ENCODE results near the gene TTC12. TPM values are rescaled to one million over a fixed set of nuclear protein-coding genes. Genes with fewer than 3 reads are reported as not detected.

TTC12 gene
- total and polyA plus RNA-seq, 2 of the 13 experiments (the other 11 are each of a cell fraction or from before 2014, with no cell fraction given): 5.4 to 11.6 TPM

DNA sequence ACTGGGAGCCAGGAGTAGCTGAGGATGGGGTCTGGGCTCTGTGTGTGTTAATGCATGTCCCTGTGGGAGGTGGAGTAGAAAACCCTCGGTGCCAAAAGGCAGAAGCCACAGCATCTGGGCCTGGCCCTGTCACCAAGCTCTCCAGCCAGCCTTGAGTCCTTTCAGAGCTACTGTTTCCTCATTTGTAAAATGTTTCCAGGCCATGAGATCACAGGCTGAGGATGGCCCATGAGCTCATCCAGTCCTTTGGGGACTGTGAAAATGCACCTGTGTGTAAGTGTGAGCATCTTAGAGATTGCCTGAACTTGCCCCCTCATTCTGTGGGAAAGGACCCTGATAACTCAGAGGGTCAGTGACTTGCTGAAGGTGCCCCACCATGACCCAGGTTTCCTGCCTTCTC is 82.3 kb downstream of the TTC12 start (continued):
- TF ChIP-seq, protein P1, sequence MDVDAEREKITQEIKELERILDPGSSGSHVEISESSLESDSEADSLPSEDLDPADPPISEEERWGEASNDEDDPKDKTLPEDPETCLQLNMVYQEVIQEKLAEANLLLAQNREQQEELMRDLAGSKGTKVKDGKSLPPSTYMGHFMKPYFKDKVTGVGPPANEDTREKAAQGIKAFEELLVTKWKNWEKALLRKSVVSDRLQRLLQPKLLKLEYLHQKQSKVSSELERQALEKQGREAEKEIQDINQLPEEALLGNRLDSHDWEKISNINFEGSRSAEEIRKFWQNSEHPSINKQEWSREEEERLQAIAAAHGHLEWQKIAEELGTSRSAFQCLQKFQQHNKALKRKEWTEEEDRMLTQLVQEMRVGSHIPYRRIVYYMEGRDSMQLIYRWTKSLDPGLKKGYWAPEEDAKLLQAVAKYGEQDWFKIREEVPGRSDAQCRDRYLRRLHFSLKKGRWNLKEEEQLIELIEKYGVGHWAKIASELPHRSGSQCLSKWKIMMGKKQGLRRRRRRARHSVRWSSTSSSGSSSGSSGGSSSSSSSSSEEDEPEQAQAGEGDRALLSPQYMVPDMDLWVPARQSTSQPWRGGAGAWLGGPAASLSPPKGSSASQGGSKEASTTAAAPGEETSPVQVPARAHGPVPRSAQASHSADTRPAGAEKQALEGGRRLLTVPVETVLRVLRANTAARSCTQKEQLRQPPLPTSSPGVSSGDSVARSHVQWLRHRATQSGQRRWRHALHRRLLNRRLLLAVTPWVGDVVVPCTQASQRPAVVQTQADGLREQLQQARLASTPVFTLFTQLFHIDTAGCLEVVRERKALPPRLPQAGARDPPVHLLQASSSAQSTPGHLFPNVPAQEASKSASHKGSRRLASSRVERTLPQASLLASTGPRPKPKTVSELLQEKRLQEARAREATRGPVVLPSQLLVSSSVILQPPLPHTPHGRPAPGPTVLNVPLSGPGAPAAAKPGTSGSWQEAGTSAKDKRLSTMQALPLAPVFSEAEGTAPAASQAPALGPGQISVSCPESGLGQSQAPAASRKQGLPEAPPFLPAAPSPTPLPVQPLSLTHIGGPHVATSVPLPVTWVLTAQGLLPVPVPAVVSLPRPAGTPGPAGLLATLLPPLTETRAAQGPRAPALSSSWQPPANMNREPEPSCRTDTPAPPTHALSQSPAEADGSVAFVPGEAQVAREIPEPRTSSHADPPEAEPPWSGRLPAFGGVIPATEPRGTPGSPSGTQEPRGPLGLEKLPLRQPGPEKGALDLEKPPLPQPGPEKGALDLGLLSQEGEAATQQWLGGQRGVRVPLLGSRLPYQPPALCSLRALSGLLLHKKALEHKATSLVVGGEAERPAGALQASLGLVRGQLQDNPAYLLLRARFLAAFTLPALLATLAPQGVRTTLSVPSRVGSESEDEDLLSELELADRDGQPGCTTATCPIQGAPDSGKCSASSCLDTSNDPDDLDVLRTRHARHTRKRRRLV (CRISPR knock-in tag; IDR thresholded peaks at IDR 0.05): no peak
- TF ChIP-seq, protein P2, sequence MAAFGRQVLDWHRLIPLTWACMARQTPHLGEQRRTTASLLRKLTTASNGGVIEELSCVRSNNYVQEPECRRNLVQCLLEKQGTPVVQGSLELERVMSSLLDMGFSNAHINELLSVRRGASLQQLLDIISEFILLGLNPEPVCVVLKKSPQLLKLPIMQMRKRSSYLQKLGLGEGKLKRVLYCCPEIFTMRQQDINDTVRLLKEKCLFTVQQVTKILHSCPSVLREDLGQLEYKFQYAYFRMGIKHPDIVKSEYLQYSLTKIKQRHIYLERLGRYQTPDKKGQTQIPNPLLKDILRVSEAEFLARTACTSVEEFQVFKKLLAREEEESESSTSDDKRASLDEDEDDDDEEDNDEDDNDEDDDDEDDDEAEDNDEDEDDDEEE (CRISPR knock-in tag; IDR thresholded peaks at IDR 0.05): no peak
- TF ChIP-seq, protein P3, sequence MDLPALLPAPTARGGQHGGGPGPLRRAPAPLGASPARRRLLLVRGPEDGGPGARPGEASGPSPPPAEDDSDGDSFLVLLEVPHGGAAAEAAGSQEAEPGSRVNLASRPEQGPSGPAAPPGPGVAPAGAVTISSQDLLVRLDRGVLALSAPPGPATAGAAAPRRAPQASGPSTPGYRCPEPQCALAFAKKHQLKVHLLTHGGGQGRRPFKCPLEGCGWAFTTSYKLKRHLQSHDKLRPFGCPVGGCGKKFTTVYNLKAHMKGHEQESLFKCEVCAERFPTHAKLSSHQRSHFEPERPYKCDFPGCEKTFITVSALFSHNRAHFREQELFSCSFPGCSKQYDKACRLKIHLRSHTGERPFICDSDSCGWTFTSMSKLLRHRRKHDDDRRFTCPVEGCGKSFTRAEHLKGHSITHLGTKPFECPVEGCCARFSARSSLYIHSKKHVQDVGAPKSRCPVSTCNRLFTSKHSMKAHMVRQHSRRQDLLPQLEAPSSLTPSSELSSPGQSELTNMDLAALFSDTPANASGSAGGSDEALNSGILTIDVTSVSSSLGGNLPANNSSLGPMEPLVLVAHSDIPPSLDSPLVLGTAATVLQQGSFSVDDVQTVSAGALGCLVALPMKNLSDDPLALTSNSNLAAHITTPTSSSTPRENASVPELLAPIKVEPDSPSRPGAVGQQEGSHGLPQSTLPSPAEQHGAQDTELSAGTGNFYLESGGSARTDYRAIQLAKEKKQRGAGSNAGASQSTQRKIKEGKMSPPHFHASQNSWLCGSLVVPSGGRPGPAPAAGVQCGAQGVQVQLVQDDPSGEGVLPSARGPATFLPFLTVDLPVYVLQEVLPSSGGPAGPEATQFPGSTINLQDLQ (CRISPR knock-in tag; IDR thresholded peaks at IDR 0.05): no peak
- TF ChIP-seq NAIF1 (CRISPR knock-in tag; IDR thresholded peaks at IDR 0.05; ENCODE audit: borderline replicate concordance): no peak
- no peak for TF ChIP-seq ONECUT2 (CRISPR knock-in tag; IDR thresholded peaks at IDR 0.05)
- no peak for TF ChIP-seq ADNP (CRISPR knock-in tag; IDR thresholded peaks at IDR 0.05)
- TF ChIP-seq, protein P4, sequence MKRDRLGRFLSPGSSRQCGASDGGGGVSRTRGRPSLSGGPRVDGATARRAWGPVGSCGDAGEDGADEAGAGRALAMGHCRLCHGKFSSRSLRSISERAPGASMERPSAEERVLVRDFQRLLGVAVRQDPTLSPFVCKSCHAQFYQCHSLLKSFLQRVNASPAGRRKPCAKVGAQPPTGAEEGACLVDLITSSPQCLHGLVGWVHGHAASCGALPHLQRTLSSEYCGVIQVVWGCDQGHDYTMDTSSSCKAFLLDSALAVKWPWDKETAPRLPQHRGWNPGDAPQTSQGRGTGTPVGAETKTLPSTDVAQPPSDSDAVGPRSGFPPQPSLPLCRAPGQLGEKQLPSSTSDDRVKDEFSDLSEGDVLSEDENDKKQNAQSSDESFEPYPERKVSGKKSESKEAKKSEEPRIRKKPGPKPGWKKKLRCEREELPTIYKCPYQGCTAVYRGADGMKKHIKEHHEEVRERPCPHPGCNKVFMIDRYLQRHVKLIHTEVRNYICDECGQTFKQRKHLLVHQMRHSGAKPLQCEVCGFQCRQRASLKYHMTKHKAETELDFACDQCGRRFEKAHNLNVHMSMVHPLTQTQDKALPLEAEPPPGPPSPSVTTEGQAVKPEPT (CRISPR knock-in tag; IDR thresholded peaks at IDR 0.05; ENCODE audit: low read depth): no peak
- TF ChIP-seq, protein P5, sequence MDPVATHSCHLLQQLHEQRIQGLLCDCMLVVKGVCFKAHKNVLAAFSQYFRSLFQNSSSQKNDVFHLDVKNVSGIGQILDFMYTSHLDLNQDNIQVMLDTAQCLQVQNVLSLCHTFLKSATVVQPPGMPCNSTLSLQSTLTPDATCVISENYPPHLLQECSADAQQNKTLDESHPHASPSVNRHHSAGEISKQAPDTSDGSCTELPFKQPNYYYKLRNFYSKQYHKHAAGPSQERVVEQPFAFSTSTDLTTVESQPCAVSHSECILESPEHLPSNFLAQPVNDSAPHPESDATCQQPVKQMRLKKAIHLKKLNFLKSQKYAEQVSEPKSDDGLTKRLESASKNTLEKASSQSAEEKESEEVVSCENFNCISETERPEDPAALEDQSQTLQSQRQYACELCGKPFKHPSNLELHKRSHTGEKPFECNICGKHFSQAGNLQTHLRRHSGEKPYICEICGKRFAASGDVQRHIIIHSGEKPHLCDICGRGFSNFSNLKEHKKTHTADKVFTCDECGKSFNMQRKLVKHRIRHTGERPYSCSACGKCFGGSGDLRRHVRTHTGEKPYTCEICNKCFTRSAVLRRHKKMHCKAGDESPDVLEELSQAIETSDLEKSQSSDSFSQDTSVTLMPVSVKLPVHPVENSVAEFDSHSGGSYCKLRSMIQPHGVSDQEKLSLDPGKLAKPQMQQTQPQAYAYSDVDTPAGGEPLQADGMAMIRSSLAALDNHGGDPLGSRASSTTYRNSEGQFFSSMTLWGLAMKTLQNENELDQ (CRISPR knock-in tag; IDR thresholded peaks at IDR 0.05; ENCODE audit: borderline replicate concordance): no peak
- no peak for TF ChIP-seq ZNF446 (CRISPR knock-in tag; IDR thresholded peaks at IDR 0.05)
- TF ChIP-seq, protein P6, sequence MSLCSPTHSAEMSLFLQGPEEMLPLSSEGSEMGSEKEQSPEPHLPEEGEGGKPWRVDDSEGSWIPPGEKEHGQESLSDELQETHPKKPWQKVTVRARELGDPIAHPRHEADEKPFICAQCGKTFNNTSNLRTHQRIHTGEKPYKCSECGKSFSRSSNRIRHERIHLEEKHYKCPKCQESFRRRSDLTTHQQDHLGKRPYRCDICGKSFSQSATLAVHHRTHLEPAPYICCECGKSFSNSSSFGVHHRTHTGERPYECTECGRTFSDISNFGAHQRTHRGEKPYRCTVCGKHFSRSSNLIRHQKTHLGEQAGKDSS (CRISPR knock-in tag; IDR thresholded peaks at IDR 0.05; ENCODE audit: borderline replicate concordance, low read depth): no peak
- TF ChIP-seq ZFP41 (CRISPR knock-in tag; IDR thresholded peaks at IDR 0.05; ENCODE audit: borderline replicate concordance): no peak

Measured in HepG2 (cell line).